Stomach (tissue), 4 donors: ENCODE results near the gene PRKCA.

Experiments used
- CTCF ChIP-seq, 7 experiments: fragments of 450-650 bp in 4 of 7; fragments of 200-600 bp in 3 of 7; sonication (generic) in 3 of 7; IDR thresholded peaks; one replicate each; pipeline ENCODE4 v1.5.1; 2016 to 2019; ENCODE audit warnings: antibody characterized with exemption in 7 of 7, control low read depth in 2 of 7, mild to moderate bottlenecking in 1 of 7
- POLR2AphosphoS5 ChIP-seq, 3 donors: sonication (generic); formaldehyde crosslinking; IDR thresholded peaks; one replicate each; pipeline ENCODE4 v1.6.1; 2016; ENCODE audit warnings: antibody characterized with exemption in 3 of 3

GRCh38 chr17:66448026-66448639 is 145.7 kb downstream of the PRKCA start:
- TF ChIP-seq POLR2AphosphoS5 (IDR thresholded peaks at IDR 0.05) (peak in 1 of 3 donors; percentile 4), CTCF (IDR thresholded peaks at IDR 0.05) (no peak)
